PC-9 (cell line): ENCODE measurements around the gene LRRC2.

Experiments used
- CTCF ChIP-seq: fragments of 200-600 bp; sonication (generic); conservative IDR thresholded peaks from 2 replicates; pipeline ENCODE4 v1.6.1; 2017; ENCODE audit warnings: mixed run types, antibody characterized with exemption, mild to moderate bottlenecking, moderate library complexity
- EZH2 ChIP-seq: fragments of 200-600 bp; sonication (generic); IDR thresholded peaks from 2 replicates; pipeline ENCODE4 v1.8.0; 2017; ENCODE audit warnings: antibody characterized with exemption, low read depth

- TF ChIP-seq CTCF: no peak
- no peak for TF ChIP-seq EZH2
Observed at GRCh38 chr3:46553154-46553553, 12.9 kb downstream of the LRRC2 start.
